GM18507 (cell line): ENCODE results near the gene HBB.
"Not testable (repeated sequence)": the region's sequence is repeated elsewhere in the genome, so short reads cannot be mapped to it uniquely, and the experiment has no call there.

ENCODE experiments used
- DNase-seq: peaks from one replicate; pipeline ENCODE4 v3.0.0; 2011; ENCODE audit warnings: low read depth; ENCODE audit not compliant: insufficient read length; ENCODE audit errors: extremely low spot score
- FAIRE-seq: peaks from 2 replicates; lab custom pipeline; 2011; peaks lifted over from hg19 to GRCh38; lab: Jason Lieb, UNC

Gene HBB

DNA sequence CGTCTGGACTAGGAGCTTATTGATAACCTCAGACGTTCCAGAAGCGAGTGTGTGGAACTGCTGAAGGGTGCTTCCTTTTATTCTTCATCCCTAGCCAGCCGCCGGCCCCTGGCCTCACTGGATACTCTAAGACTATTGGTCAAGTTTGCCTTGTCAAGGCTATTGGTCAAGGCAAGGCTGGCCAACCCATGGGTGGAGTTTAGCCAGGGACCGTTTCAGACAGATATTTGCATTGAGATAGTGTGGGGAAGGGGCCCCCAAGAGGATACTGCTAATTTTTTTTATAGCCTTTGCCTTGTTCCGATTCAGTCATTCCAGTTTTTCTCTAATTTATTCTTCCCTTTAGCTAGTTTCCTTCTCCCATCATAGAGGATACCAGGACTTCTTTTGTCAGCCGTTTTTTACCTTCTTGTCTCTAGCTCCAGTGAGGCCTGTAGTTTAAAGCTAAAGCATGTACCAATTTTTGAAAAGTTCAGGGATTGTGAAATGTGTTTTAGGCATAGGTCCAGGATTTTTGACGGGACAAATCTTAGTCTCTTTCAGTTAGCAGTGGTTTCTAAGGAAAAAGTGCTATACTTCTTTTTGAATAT lies 23.0 kb upstream of the HBB start, which contains the start of gene HBG1:
TSS of gene HBG1 (minus strand) at position 51 of the 590 bp plus-strand sequence. CDS start 53 bp downstream, outside the sequence.
- not testable (repeated sequence) for DNase-seq, FAIRE-seq

GRCh38 chr11:5248498-5248897 lies 21.6 kb upstream of the HBB start:
- not testable (repeated sequence) for FAIRE-seq, DNase-seq

DNA sequence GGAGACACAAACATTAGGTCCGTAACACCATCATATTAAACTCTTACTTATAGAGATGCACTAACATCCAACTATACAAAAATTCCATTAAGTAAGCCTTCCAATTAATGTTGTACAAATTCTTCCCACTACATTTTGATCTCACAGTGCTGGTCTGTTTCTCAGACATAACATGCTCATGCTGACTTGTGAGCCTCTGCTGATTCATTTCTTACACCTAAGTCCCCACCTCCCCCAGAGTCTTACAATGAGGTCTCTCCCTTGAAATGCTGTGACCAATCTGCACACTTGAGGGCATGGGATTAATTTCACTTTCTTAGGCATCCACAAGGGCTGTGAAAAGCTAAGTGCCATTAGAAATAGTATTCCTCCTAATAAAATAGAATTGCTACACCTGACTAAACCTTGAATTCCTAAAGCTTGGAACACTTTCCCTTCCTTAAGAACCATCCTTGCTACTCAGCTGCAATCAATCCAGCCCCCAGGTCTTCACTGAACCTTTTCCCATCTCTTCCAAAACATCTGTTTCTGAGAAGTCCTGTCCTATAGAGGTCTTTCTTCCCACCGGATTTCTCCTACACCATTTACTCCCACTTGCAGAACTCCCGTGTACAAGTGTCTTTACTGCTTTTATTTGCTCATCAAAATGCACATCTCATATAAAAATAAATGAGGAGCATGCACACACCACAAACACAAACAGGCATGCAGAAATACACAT lies 20.8 kb upstream of the HBB start:
- FAIRE-seq (no peak), DNase-seq (no peak)

- no peak for FAIRE-seq
- DNase-seq, result no peak
These were observed 20.1 kb upstream of the HBB start for GRCh38 chr11:5246772-5247471.

GRCh38 chr11:5245155-5245554 lies 18.3 kb upstream of the HBB start:
- DNase-seq (no peak), FAIRE-seq (no peak)

DNA sequence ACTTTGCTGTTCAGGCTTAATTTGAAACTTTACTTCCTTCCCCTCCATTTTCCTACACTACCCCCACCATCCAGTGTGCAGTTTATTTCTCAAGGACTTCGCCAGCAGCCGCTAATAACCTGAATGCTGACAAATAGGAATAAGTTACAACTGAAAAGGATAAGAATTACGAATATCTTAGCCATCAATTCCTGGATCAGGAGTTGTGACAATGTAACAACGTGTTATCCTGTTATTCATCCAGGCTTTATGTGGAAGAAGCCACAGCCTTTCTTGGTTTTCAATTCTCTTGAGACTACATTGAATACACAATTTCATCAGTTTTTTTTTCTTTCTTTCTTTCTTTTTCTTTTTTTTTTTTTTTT lies 16.9 kb upstream of the HBB start:
- DNase-seq, result no peak
- no peak for FAIRE-seq

- DNase-seq, result no peak
- peak; percentile 18 for FAIRE-seq
These were observed 16.3 kb upstream of the HBB start for GRCh38 chr11:5242933-5243815.

DNA sequence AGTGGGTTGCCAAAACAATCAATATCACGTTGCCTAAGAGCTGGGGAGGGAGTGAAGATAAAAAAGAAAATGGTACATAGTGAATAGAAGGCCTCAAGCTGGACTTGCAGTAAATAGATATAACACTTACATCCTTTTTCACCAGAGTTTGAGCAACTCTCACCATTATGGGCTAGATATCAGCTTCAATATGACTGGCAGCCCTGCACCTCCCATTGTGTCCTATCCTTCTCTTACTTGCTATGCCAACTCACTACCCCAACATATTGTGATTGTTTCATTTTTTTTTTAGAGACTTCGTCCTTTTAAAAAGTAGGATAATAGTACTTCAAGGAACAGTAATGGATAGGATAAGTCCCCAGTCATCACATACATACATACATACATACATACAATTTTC lies 15.3 kb upstream of the HBB start:
- FAIRE-seq, result no peak
- no peak for DNase-seq

DNA sequence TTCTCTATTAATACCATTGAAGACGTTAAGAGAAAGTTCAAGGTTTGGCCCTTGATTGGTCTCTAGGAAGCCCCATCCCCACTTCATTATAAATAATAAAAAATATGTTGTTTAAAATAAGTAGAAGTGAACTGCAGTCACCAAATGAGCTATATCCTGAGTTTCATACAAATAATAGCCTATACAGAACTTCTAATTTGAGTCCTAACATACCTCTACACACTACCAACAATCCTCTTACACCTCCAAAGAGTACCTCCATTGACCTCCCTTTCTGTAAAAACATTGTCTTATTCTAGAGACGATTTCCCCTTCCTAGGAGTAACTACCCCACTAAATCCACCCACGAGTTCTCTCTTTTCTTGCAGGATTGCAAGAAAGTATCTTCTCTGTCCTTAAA lies 14.6 kb upstream of the HBB start:
- DNase-seq, result no peak
- no peak for FAIRE-seq

DNA sequence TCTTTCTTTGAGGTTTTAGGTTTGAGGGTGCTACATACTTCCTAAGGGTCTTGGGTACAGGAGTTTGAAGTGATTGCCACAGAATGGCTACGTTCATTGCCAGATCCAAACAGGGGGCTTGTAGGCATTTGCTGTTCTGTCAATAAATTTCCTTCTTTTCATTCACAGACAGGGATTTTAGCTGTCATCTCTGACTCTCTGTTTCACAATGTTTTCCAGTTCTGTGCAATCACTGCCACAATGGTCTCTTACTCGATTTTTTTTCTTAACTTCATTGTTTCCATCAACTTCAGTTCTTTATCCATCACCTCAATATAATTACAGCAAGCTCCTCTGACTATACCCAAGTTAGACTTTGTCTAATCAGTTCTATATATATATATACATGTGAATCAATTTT lies 13.6 kb upstream of the HBB start:
- FAIRE-seq (no peak), DNase-seq (no peak)

GRCh38 chr11:5240056-5240455 lies 13.2 kb upstream of the HBB start:
- DNase-seq, result no peak

DNA sequence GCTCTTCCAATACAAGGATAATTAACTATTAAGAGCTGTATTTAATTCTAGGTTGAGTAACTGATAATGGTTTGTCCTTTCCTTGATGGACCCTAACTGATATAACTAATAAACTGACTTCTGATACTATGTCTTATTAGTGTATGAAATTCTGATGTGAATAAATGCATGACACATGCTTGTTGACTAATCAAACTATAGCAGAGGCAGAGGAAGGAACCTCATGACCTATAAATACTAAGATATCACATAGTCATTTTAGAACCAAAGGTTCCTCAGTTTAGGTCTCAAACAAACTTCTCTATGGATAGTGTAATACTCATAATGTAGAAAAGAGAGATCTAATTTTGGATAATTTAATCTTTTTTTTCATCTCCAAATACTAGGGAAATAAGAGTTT lies 12.2 kb upstream of the HBB start:
- no peak for DNase-seq
- FAIRE-seq, result no peak

More at GRCh38 chr11:5240056-5240455, 13.2 kb upstream of the HBB start:
- no peak for FAIRE-seq

GRCh38 chr11:5238486-5238885 lies 11.6 kb upstream of the HBB start:
- no peak for DNase-seq
- FAIRE-seq, result no peak

DNA sequence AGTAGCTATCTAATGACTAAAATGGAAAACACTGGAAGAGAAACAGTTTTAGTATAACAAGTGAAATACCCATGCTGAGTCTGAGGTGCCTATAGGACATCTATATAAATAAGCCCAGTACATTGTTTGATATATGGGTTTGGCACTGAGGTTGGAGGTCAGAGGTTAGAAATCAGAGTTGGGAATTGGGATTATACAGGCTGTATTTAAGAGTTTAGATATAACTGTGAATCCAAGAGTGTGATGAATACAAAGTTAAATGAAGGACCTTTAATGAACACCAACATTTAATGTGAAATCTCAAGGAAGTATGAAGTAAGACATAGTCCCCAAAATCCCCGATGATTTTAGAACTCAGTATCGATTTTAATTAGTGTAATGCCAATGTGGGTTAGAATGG lies 10.5 kb upstream of the HBB start:
- DNase-seq (no peak), FAIRE-seq (no peak)

GRCh38 chr11:5235364-5236095 lies 8.7 kb upstream of the HBB start:
- no peak for DNase-seq
- FAIRE-seq, result no peak

DNA sequence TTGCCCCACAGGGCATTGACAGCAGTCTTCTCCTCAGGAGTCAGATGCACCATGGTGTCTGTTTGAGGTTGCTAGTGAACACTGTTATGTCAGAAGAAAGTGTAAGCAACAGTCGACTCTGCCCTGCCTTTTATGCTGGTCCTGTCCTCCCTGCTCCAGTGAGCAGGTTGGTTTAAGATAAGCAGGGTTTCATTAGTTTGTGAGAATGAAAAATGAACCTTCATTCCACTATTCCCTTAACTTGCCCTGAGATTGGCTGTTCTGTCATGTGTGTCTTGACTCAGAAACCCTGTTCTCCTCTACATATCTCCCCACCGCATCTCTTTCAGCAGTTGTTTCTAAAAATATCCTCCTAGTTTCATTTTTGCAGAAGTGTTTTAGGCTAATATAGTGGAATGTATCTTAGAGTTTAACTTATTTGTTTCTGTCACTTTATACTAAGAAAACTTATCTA lies 7.5 kb upstream of the HBB start, which contains the start of gene HBD:
TSS of gene HBD (minus strand) at position 103 of the 454 bp plus-strand sequence. CDS start at position 53, 50 bp downstream.
- DNase-seq (peak; percentile 23), FAIRE-seq (peak; percentile 42)

DNA sequence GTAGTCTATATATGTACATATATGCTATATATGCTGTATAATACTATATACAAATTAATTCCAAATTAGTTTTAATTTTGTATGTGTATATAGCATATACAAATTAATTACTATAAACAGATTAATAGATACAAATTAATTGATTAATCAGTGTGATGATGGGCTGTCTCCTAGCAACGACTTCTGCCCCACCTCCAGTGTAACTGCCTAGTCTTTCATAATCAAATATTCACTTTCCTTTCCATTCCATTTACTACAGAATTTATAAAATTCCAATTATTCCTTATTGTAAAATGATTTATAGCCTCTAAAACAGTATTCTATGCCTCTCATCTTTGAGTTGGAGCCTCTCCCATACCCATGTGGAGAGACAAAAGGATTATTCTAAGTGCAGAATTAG lies 6.4 kb upstream of the HBB start:
- DNase-seq, result no peak
- no peak for FAIRE-seq

- no peak for DNase-seq
- FAIRE-seq, result no peak
These were observed 6.0 kb upstream of the HBB start for GRCh38 chr11:5232821-5233220.

DNA sequence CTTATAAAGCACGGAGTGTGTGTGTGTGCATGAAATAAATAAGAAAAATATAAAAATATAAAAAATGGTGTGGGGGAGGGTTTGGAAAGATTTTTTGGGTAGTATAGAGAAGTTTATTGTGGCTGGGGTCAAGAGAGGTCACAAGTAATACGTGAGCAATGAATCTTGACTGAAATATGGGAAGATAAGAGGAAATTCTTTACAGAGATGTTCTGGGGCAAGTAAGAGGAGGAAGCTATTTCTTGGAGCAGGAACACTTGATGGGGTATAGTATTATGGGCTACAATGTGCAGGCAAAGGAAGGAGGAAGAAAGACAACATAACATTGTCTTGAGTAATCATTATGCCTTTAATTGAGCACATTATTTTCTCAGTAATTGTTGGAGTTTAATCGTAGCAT lies 5.3 kb upstream of the HBB start:
- FAIRE-seq (no peak), DNase-seq (no peak)
